Cortex of kidney (tissue), 1 donor: ENCODE results near the gene MYO9A.
"Not testable (repeated sequence)": the region's sequence is repeated elsewhere in the genome, so short reads cannot be mapped to it uniquely, and the experiment has no call there.

Experiments
- DNase-seq: peaks from one replicate; lab custom pipeline; 2025; lab: John Stamatoyannopoulos, UW

MYO9A gene

DNA sequence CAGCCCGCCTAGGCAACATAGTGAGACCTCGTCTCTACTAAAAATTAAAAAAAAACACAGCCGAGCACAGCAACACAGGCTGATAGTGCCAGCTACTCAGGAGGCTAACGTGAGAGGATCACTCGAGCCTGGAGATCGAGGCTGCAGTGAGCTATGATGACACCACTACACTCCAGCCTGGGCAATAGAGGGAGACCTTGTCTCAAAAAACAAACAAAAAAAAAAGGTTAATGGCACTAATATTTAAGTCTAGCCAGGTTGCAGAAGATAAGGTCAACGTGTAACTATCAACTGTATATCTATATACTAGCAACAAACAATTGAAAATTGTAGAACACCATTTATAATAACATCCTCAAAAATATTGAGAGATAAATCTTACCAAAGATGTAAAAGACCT, 75.1 kb downstream of the MYO9A start:
- no peak for DNase-seq

DNA sequence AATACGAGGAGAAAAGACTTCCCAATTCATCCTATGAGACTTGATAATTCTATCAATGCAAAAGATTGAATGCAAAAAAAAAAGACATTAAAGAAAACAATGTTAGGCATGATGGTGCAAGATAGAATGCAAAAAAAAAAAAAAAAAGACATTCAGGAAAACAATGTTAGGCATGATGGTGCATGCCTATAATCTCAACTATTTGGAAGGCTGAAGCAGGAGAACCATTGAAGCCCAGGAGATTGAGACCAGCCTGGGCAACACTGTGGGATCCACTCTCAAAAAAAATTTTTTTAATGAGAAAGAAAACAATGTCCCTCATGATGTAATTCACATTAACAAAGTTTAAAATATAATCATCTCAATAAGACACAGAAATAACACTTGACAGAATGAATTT, 75.9 kb downstream of the MYO9A start:
- DNase-seq = no peak

- no peak for DNase-seq
These were observed 80.6 kb downstream of the MYO9A start for GRCh38 chr15:72037321-72037720.

- no peak for DNase-seq
These were observed 82.9 kb downstream of the MYO9A start for GRCh38 chr15:72034859-72035650.

DNA sequence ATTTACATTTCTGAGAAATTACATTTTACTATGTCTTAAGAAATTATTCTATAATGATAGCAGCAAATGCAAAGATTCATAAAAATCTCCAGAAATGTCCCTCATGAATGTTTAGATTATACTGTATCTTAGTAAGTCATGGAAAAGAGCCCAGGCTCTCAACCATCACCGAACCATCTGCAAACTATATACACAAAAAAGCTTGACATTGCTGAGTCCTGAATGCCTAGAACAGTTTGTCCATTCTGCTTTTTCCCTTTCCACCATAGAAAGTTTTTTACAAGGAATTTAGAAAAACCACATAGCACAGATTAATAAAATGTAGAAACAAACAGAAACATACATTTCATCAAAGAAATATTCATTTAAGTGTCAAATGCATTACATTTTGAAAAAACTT, 83.6 kb downstream of the MYO9A start:
- no peak for DNase-seq

DNA sequence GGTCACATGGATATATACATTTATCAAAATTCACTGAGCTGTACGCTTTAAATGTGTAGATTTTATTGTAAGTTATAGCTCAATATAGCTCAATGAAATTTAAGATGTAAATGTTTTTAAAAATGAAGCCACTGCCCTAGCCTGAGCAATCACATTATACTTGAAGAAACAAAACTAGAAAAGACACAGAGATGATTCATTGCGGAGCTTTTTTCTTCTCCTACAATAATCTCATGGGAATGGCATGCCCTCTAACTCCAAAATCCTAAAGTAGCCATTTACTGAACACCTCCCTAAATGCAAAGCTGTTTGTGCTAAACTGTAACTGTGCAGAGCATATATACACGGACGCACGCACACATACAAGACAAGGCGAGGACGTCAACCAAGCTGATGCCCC, 84.2 kb downstream of the MYO9A start:
- DNase-seq = no peak

DNA sequence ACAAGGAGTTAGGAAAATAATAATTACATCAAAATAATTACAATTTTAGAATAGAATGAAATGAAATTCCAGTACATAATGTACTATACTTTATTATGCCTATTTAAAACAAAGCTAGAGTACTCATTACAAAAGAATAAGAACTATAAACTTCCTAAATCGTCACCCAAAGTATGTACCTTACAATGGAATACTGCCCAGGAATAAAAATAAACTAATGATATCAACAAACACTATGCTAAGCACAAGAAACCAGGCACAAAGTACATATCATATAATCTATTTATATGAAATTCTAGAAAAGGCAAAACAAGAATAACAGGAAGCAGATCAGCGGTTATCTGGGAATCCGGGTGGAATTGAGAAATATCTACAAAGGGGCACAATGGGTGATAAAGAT, 84.7 kb downstream of the MYO9A start:
- DNase-seq = no peak

GRCh38 chr15:72021604-72022003, 96.3 kb downstream of the MYO9A start:
- no peak for DNase-seq

DNA sequence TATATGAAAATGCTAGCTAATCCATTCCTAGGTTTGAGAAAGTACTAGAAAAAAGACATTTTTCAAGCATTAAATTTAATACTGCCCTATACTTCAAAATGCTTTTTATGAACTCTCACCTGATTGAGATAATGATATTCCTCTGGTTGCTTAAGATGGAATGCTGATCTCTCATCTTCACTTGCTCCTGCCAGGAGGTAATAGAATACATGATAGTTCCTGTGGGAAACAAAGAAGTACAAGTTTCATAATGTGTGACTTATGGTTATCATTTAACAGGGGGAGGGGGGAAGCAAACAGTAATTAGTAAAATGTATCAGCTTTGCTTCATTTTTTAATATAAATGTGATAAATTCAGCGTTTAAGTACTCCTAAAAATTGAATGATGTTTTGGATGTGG, 97.2 kb downstream of the MYO9A start:
- DNase-seq = no peak

GRCh38 chr15:72014555-72014954, 103.4 kb downstream of the MYO9A start:
- not testable (repeated sequence) for DNase-seq

- DNase-seq = no peak
These were observed 104.2 kb downstream of the MYO9A start for GRCh38 chr15:72013703-72014102.

GRCh38 chr15:72011302-72011942, 106.5 kb downstream of the MYO9A start:
- no peak for DNase-seq

DNA sequence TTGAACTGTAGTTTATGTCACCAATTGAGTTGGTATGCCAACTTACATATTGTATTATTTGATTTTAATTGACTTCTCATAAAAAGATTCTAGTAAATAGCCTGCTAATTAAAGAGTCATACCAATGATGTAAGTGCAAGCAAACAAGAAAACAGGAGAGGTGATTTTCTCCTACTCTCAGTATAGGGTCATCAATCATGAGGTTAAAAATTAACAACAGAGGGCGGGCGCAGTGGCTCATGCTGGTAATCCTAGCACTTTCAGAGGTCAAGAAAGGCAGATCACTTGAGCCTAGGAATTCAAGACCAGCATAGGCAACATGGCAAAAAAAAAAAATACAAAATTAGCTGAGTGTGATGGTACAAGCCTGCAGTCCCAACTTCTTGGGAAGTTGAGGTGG, 108.7 kb downstream of the MYO9A start:
- no peak for DNase-seq

DNA sequence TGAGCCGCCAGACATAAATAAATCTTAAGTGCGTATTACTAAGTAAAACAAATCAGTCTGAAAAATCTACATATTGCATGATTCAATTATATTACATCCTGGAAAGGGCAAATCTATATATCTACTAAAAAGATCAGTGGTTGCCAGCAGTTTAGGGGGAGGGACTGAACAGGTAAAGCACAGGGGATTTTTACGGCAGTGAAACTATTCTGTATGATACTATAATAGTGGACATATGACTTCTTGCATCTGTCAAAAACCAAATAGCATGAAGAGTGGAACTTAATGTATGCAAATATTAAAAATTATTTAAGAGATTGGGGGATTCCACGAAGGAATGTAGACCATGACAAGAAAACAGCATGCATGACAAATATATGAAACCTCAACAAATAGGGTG, 111.6 kb downstream of the MYO9A start:
- no peak for DNase-seq

DNA sequence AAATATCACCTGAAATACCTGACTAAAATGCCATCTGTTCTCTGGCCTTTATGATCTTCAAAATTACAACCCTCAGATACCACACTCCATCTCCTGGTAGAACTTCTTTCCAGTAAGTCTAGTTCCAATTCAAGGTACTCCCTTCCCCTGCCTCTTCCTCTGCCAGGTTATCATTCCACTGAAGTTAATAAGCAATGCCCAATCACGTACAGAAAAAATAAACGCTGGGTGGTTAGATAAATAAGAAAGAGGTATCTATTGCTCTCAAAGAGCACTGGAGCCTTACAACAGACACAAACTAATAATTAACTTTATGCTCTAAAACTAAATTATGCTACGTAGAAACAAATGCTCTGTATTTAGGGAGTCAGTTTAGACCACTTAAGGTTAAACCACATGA, 112.5 kb downstream of the MYO9A start:
- DNase-seq = no peak

- no peak for DNase-seq
These were observed 118.1 kb downstream of the MYO9A start for GRCh38 chr15:71999807-72000206.

DNA sequence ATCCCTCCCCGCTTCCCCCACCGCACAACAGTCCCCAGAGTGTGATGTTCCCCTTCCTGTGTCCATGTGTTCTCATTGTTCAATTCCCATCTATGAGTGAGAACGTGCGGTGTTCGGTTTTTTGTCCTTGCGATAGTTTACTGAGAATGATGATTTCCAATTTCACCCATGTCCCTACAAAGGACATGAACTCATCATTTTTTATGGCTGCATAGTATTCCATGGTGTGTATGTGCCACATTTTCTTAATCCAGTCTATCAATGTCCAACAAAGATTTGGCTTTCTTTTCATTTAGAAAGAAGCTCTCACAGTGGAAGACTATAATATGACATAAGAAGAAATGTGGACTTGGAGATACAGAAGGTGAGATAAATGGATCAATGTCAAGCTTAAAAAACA, 119.2 kb downstream of the MYO9A start:
- not testable (repeated sequence) for DNase-seq

GRCh38 chr15:71997691-71998090, 120.3 kb downstream of the MYO9A start:
- DNase-seq = no peak

DNA sequence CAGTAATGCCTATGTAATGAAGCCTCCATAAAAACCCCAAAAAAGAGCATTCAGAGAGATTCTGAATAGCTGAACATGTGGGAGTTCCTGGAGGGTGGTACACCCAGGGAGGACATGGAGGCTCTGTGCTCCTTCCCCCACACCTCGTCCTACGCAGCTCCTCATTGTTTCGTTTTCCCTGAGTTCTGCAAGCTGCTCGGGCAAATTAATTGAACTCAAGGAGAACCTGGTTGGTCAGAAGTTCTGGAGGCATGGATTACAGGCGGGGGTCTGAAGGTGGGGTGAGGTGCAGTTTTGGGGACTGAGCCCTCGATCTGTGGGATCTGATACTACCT, 142.2 kb downstream of the MYO9A start:
- DNase-seq = no peak

DNA sequence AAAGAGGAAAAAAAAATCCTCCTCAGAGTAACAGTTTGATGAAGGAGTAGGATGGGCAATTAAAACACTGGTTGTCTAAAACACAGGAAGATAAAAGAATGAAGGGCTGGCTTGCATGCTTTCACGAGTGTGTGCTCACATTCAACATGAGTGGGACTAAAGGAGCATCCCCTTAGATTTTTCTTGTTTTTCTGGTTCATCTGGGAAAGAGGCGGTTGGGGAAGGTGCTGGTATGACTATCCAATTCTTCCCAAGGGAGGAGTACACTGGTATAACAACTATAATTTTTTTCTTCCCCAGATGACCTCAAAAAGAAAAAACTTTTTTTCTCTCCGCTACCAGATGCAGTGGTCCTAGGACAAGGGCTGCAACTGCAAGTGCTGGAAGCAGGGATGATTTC, 143.7 kb downstream of the MYO9A start:
- no peak for DNase-seq

GRCh38 chr15:71973366-71973765, 144.6 kb downstream of the MYO9A start:
- DNase-seq = no peak

DNA sequence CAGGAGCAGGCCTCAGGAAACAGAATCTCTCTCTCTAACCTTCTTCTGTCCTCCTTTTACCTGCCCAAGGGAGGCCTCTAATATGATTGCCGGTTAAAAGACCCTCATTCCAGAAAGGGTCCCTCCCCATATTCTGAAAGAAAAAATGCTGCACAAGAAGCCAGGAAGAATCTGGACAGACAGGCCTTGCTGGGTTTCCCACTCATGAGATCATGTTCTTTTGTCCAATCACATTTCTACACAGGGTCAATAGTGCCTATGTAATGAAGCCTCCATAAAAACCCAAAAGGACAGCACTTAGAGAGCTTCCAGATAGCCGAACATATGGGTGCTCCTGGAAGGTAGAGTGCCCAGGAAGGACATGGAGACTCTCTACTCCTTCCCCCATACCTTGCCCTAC, 146.0 kb downstream of the MYO9A start:
- DNase-seq = no peak

DNA sequence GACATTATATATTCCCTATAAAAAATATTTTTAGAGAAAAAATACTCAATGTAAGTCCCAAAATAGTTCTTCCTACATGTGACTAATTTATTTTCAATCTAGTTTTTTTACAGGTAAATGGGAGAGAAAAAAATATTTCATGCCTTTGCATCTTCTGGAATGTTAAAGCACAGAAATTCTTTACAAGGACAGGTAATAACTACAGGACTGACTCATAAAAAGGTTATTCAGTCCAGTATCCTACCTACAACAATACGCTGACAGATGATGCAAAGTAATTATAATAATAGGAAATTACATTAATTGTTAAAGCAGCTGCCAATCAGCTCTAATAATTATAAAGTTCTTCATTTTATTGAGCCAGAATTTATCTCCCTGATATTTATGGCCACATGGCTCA, 147.5 kb downstream of the MYO9A start:
- no peak for DNase-seq

DNA sequence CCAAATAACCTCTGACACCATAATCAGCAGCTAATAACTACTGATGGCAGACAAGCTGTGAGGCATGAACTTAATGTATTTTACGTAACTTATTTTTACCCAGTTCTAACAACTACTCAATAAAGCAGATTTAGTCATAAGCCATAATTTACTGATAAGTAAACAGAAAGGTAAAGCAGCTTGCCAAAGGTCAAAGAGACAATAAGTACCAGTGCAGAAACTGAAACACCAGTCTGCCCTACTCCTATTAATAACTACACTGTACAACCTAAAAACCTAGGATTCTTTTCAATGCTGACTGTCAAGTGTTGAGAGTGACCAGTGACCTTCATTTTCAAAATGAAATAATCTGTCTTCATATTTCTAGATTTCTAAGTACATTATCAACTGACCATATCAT, 155.4 kb downstream of the MYO9A start:
- DNase-seq = no peak
